GM23248 (cell line): ENCODE data around the gene TPRG1L.

Source experiments
- EZH2 ChIP-seq: fragments of 200-600 bp; sonication (generic); IDR thresholded peaks from 2 replicates; pipeline ENCODE4 v1.6.1; 2018; ENCODE audit warnings: antibody characterized with exemption, mild to moderate bottlenecking; ENCODE audit not compliant: insufficient read depth, poor library complexity, severe bottlenecking
- EZH2phosphoT487 ChIP-seq: fragments of 200-600 bp; sonication (generic); IDR thresholded peaks from 2 replicates; pipeline ENCODE4 v1.6.1; 2018; ENCODE audit warnings: antibody characterized with exemption, moderate library complexity, mild to moderate bottlenecking, low read depth; ENCODE audit not compliant: insufficient read depth

DNA sequence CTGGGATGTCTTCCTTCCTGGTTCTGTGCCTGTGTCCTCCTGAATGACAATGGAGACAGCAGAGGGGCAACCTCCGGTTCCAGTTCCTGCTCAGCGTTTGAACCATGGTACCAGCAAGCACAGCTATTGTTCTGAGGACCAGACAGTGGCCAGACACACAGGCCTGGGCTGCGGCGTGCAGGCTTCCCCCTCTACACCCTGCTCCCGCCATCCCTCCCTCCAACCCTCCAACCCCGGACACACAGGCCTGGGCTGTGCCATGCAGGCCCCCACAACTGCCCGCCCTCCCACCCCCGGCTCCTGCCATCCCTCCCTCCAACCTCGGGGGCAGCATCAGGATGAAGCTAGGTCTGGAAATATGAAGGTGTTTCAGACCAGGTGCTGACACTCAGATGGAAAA, 8.0 kb upstream of the TPRG1L start:
- TF ChIP-seq EZH2phosphoT487 (no peak), EZH2 (no peak)
